Neuronal stem cell (in vitro differentiated cells): ENCODE measurements around the gene SERPINI1.

Experiments
- DNase-seq: peaks from one replicate; pipeline ENCODE4 v3.0.0-alpha.2; 2013; ENCODE audit warnings: low spot score
- H2AFZ ChIP-seq: one replicate; pipeline ENCODE4 v1.6.1; 2013; ENCODE audit warnings: mild to moderate bottlenecking, low read length, inconsistent platforms
- H2AK5ac ChIP-seq: 2 replicates; pipeline ENCODE4 v1.6.1; 2013; ENCODE audit warnings: low read depth, mild to moderate bottlenecking, inconsistent platforms, low read length, moderate library complexity, mixed read lengths
- H2BK120ac ChIP-seq: 2 replicates; pipeline ENCODE4 v1.6.1; 2013; ENCODE audit warnings: low read depth, mild to moderate bottlenecking, inconsistent platforms, low read length, moderate library complexity, mixed read lengths
- H2BK12ac ChIP-seq: one replicate; pipeline ENCODE4 v1.6.1; 2013; ENCODE audit warnings: low read length, inconsistent platforms
- H2BK15ac ChIP-seq: 2 replicates; pipeline ENCODE4 v1.6.1; 2013; ENCODE audit warnings: mild to moderate bottlenecking, low read length, inconsistent platforms, mixed read lengths
- H2BK5ac ChIP-seq: one replicate; pipeline ENCODE4 v1.6.1; 2013; ENCODE audit warnings: inconsistent platforms, mild to moderate bottlenecking, low read length, moderate library complexity
- H3K14ac ChIP-seq: one replicate; pipeline ENCODE4 v1.6.1; 2013; ENCODE audit warnings: low read length, inconsistent platforms
- H3K18ac ChIP-seq: 2 replicates; pipeline ENCODE4 v1.6.1; 2013; ENCODE audit warnings: low read length, inconsistent platforms
- H3K23ac ChIP-seq: 2 replicates; pipeline ENCODE4 v1.6.1; 2013; ENCODE audit warnings: low read depth, mild to moderate bottlenecking, mixed read lengths, low read length, inconsistent platforms; ENCODE audit not compliant: poor library complexity
- H3K27ac ChIP-seq: replicated peaks from 3 replicates; pipeline ENCODE4 v1.5.1; 2013; ENCODE audit warnings: low read length, inconsistent platforms
- H3K27me3 ChIP-seq, 3 experiments: 2 replicates each; pipeline ENCODE4 v1.6.1; 2013; ENCODE audit warnings: low read length in 3 of 3, mild to moderate bottlenecking in 2 of 3, inconsistent platforms in 1 of 3, low read depth in 1 of 3, mixed read lengths in 1 of 3, moderate library complexity in 1 of 3; ENCODE audit not compliant: control insufficient read depth in 3 of 3, insufficient read depth in 3 of 3
- H3K36me3 ChIP-seq, 2 donors: replicated peaks in 1 of 2; 2 replicates each; pipeline ENCODE4 v1.6.1; 2013; ENCODE audit warnings: low read length in 2 of 2; ENCODE audit not compliant: control insufficient read depth in 2 of 2, insufficient read depth in 2 of 2
- H3K4ac ChIP-seq: 2 replicates; pipeline ENCODE4 v1.6.1; 2013; ENCODE audit warnings: inconsistent platforms, mild to moderate bottlenecking, low read length, moderate library complexity
- H3K4me1 ChIP-seq, 2 donors: 1 replicate in 1 of 2; 2 replicates in 1 of 2; pipeline ENCODE4 v1.6.1; 2013; ENCODE audit warnings: low read length in 2 of 2, low read depth in 1 of 2; ENCODE audit not compliant: control insufficient read depth in 2 of 2, insufficient read depth in 1 of 2
- H3K4me2 ChIP-seq: one replicate; pipeline ENCODE4 v1.6.1; 2013; ENCODE audit warnings: mild to moderate bottlenecking, low read length, inconsistent platforms; ENCODE audit not compliant: insufficient read depth, poor library complexity, severe bottlenecking
- H3K4me3 ChIP-seq, 2 donors: 2 replicates each; pipeline ENCODE4 v1.5.1; 2013; ENCODE audit warnings: low read length in 2 of 2, mild to moderate bottlenecking in 2 of 2, inconsistent platforms in 1 of 2, moderate library complexity in 1 of 2
- H3K79me1 ChIP-seq: one replicate; pipeline ENCODE4 v1.6.1; 2013; ENCODE audit warnings: low read depth, mild to moderate bottlenecking, inconsistent platforms, low read length, moderate library complexity
- H3K9ac ChIP-seq: one replicate; pipeline ENCODE4 v1.6.1; 2013; ENCODE audit warnings: mild to moderate bottlenecking, low read depth, low read length, inconsistent platforms; ENCODE audit not compliant: poor library complexity
- H3K9me3 ChIP-seq, 2 donors: replicated peaks in 1 of 2; 2 replicates each; pipeline versions ENCODE3 to v1.6.1; 2013; ENCODE audit warnings: low read length in 2 of 2, mild to moderate bottlenecking in 2 of 2, inconsistent platforms in 1 of 2, low read depth in 1 of 2, mixed read lengths in 1 of 2, moderate library complexity in 1 of 2; ENCODE audit not compliant: control insufficient read depth in 2 of 2, insufficient read depth in 1 of 2
- H4K8ac ChIP-seq: one replicate; pipeline ENCODE4 v1.6.1; 2013; ENCODE audit warnings: low read depth, mild to moderate bottlenecking, inconsistent platforms, low read length, moderate library complexity
- H4K91ac ChIP-seq: one replicate; pipeline ENCODE4 v1.6.1; 2013; ENCODE audit warnings: low read length, low read depth, mild to moderate bottlenecking, inconsistent platforms; ENCODE audit not compliant: poor library complexity
- WGBS, 2 donors: extraction: QIAGEN DNeasy Blood & Tissue Kit; methylation state at CpG; one replicate each; pipeline ENCODE4 v1.1.7; 2013; ENCODE audit warnings: missing lambda C conversion rate in 2 of 2, mixed read lengths in 1 of 2; ENCODE audit not compliant: insufficient read length in 2 of 2, insufficient replicate concordance in 1 of 2; ENCODE audit errors: extremely low coverage in 2 of 2; 5-methylcytosine and 5-hydroxymethylcytosine counted together

Gene SERPINI1

DNA sequence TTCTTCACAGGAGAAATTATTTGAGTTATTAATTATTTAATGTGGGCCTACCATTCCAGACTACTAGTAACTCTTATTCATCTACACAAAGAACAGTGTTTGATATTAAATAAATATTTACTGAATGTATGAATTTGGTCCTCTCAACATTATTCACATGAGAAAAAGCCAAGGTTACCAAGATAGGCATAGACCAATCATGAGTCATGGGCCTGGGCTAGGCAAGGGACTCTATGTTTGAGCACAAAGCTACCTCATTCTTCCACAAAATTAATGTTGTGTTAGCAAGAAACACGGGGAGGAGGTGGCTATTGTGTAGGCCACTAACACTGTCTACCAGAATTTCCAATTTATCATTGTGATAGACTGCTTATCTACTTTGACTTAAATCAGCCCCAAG, 115.7 kb downstream of the SERPINI1 start:
- Histone ChIP-seq H3K14ac (no peak overlapping the region), H4K8ac (no peak overlapping the region), H2AK5ac (no peak overlapping the region), H3K36me3 (no peaks in the 10 kb centered on the region), H4K91ac (no peak overlapping the region), H3K27me3 (no peaks in the 10 kb centered on the region), H3K4me2 (no peak overlapping the region), H2AFZ (no peak overlapping the region), H3K79me1 (no peaks in the 10 kb centered on the region), H3K9me3 (no peaks in the 10 kb centered on the region), H2BK12ac (no peak overlapping the region), H2BK120ac (no peak overlapping the region), H3K4me3 (no peak overlapping the region), H3K4me1 (no peaks in the 10 kb centered on the region), H3K18ac (no peak overlapping the region), H3K23ac (no peak overlapping the region), H2BK15ac (no peak overlapping the region), H2BK5ac (no peak overlapping the region), H3K4ac (no peak overlapping the region), H3K9ac (no peak overlapping the region), H3K27ac (no peak overlapping the region)
- DNase-seq, result no peak
- no CpG with 5 or more reads among the region's 1 CpG for whole genome bisulfite sequencing, 2 donors

DNA sequence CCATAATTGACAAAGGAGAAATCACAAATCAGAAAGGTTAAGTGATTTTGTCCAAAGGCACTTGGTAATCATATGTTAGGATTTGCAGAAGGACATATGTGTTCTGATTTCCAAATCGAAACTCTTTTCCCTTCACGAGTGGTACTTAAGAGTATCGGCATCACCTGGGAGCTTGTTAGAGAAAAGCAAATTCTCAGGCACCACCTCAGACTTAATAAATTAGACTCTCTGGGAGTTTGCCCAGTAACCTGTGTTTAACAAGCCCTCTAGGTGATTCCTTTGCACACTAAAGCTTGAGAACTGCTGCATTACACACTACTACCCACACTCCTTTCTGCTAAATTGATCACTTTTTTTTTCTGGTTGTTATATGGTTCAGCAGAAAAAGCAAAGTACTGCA, 116.2 kb downstream of the SERPINI1 start:
- H2BK15ac ChIP-seq, result no peak overlapping the region
- no peak overlapping the region for H3K4me3 ChIP-seq
- DNase-seq, result no peak
- no peak overlapping the region for H3K9ac ChIP-seq
- no peak overlapping the region for H2BK5ac ChIP-seq
- no peak overlapping the region for H2AFZ ChIP-seq
- H2BK12ac ChIP-seq, result no peak overlapping the region
- no peak overlapping the region for H4K8ac ChIP-seq
- H4K91ac ChIP-seq, result no peak overlapping the region
- no CpG with 5 or more reads among the region's 3 CpGs for WGBS, 2 donors
- H2BK120ac ChIP-seq, result no peak overlapping the region
- H3K4me2 ChIP-seq, result no peak overlapping the region
- no peaks in the 10 kb centered on the region for H3K27me3 ChIP-seq
- H2AK5ac ChIP-seq, result no peak overlapping the region
- no peaks in the 10 kb centered on the region for H3K9me3 ChIP-seq
- no peak overlapping the region for H3K4ac ChIP-seq
- H3K4me1 ChIP-seq, result no peaks in the 10 kb centered on the region
- no peak overlapping the region for H3K14ac ChIP-seq
- no peak overlapping the region for H3K27ac ChIP-seq
- no peak overlapping the region for H3K18ac ChIP-seq
- no peaks in the 10 kb centered on the region for H3K79me1 ChIP-seq
- no peak overlapping the region for H3K23ac ChIP-seq
- H3K36me3 ChIP-seq, result no peaks in the 10 kb centered on the region

DNA sequence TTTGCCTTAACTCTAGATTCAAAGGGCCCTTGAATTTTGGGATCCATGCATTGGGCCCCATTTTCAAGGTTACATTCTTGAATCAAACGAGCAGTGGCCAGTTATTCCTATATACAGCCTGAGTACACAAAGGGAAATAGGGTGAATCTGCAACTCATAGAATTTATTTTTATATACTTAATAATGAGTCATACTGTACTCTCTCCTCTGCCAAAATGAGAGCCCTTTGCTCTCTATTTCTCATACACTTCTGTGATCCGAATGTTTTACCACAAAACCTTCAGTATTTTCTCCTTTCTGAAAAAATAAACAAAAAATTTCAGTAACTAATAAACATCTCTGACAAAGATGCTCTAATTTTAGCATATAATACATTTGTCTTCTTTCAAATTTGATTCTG, 116.7 kb downstream of the SERPINI1 start:
- DNase-seq, result no peak
- Histone ChIP-seq H3K27me3 (no peaks in the 10 kb centered on the region), H3K36me3 (no peaks in the 10 kb centered on the region), H4K91ac (no peak overlapping the region), H3K9me3 (no peaks in the 10 kb centered on the region), H2BK15ac (no peak overlapping the region), H3K4ac (no peak overlapping the region), H4K8ac (no peak overlapping the region), H2AFZ (no peak overlapping the region), H3K18ac (no peak overlapping the region), H3K79me1 (no peaks in the 10 kb centered on the region), H2BK120ac (no peak overlapping the region), H3K9ac (no peak overlapping the region), H3K4me2 (no peak overlapping the region), H3K14ac (no peak overlapping the region), H3K4me3 (no peak overlapping the region), H3K23ac (no peak overlapping the region), H3K4me1 (no peaks in the 10 kb centered on the region), H2BK5ac (no peak overlapping the region), H3K27ac (no peak overlapping the region), H2BK12ac (no peak overlapping the region), H2AK5ac (no peak overlapping the region)
- WGBS, 2 donors, result no CpG with 5 or more reads among the region's 2 CpGs

DNA sequence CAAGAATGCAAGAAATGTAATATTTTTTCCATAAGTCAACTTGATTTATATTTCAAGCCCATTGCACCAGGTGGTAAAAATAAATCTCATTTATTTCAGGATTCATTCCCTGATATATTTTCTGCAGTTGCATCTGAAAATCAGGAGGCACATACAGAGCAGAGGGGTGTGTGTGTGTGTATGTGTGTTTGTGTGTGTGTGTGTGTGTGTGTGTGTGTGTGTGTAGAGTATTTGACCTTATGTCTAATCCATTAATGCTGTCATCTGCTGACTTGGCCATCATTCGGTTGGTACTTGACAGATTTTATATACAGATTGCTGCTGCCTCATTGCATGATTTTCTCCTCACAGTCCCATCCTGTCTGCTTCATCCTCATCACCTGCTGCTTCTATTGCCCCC, 118.5 kb downstream of the SERPINI1 start:
- Histone ChIP-seq H2BK12ac (no peak overlapping the region), H3K14ac (no peak overlapping the region), H3K18ac (no peak overlapping the region), H2AFZ (no peak overlapping the region), H3K4me1 (no peaks in the 10 kb centered on the region), H3K4me3 (no peak overlapping the region), H4K8ac (no peak overlapping the region), H3K9me3 (no peaks in the 10 kb centered on the region), H2BK15ac (no peak overlapping the region), H2BK5ac (no peak overlapping the region), H4K91ac (no peak overlapping the region), H3K79me1 (no peaks in the 10 kb centered on the region), H3K9ac (no peak overlapping the region), H3K4me2 (no peak overlapping the region), H3K4ac (no peak overlapping the region), H3K36me3 (no peaks in the 10 kb centered on the region), H3K27me3 (no peaks in the 10 kb centered on the region), H2BK120ac (no peak overlapping the region), H3K27ac (no peak overlapping the region), H3K23ac (no peak overlapping the region), H2AK5ac (no peak overlapping the region)
- no peak for DNase-seq
- no CpG with 5 or more reads among the region's 1 CpG for WGBS, 2 donors
